ENCODE data around the gene PPIP5K2.

The PPIP5K2 gene

DNA sequence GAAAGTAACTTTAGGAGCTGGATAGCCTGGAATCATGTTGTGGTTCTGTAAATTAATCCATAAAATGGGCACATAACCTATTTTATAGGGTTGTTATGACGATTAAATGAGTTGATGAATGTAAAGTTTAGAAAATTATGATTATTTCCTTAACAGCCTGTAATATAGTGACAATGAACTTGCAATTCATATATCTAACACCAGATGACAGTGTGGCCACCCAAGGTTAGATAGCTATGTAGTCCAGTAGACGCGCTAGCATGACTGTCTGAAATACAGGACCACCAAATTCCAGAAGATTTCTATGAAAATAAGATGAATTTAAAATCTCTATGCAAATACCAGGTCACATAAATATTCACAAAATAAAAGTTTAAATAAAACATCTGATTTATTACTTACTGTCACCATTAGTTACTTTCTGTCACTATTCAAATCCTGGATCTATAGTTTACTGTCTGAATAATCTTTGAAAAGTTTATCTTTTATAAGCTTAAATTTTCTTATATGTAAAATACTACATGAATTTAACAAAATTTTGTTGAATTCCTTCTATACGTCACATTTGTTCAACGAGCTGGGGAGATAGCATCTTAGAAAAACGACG is 112.4 kb downstream of the PPIP5K2 start:
- H3K9me3 ChIP-seq = no peaks in the 10 kb centered on the region
- peaks cover 17 to 26% of the 10 kb centered on the region in 2 experiments for H3K4me1 ChIP-seq (ENCODE audit: control insufficient read depth in 1 of 2, insufficient read depth in 1 of 2, low read depth in 1 of 2, low read length in 1 of 2)
- no peak overlapping the region for H3K27ac ChIP-seq
- no peaks in the 10 kb centered on the region for H3K27me3 ChIP-seq
- H3K4me3 ChIP-seq (ENCODE audit: low read depth in 1 of 2, low read length in 1 of 2) = no peak overlapping the region
- no peaks in the 10 kb centered on the region for H3K36me3 ChIP-seq
- TF ChIP-seq, protein P1, sequence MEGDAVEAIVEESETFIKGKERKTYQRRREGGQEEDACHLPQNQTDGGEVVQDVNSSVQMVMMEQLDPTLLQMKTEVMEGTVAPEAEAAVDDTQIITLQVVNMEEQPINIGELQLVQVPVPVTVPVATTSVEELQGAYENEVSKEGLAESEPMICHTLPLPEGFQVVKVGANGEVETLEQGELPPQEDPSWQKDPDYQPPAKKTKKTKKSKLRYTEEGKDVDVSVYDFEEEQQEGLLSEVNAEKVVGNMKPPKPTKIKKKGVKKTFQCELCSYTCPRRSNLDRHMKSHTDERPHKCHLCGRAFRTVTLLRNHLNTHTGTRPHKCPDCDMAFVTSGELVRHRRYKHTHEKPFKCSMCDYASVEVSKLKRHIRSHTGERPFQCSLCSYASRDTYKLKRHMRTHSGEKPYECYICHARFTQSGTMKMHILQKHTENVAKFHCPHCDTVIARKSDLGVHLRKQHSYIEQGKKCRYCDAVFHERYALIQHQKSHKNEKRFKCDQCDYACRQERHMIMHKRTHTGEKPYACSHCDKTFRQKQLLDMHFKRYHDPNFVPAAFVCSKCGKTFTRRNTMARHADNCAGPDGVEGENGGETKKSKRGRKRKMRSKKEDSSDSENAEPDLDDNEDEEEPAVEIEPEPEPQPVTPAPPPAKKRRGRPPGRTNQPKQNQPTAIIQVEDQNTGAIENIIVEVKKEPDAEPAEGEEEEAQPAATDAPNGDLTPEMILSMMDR (IDR thresholded peaks at IDR 0.05) = no peak

DNA sequence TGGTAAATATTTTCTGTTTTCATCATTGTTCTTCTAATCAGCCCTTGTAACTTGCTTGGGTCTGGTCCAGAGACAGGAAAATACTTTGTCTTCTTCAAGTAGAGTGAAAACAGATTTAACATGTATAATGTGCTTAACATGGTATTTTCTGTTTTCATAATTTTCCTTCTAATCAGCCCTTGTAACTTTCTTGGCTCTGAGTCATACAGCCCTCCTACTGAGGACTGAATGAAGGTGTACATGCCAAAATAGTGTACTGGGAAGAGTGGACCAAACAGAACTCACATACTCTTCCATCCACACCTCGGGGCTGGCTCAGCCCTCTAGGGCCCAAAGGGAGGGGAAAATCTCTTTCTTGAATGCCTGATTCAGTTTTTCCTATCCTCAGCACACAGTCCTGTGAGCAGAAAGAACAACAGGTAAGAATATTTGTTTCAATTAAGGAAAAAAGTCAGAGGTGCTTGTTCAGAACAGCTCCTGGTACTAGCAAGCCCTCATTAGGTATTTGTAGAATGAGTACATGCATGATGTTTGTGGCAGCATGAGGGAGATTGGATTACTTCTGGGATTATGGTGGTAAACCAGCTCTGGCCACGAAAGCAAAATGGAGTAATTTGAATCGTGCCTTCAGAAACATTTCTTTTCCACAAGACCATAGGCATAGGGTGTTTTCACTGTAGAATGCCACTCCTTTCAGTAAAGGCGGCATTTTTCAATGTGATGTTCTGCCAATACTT is 114.3 kb downstream of the PPIP5K2 start:
- Histone ChIP-seq H3K27me3 (no peaks in the 10 kb centered on the region), H3K4me3 (ENCODE audit: low read depth in 1 of 2, low read length in 1 of 2) (no peak overlapping the region), H3K9me3 (no peaks in the 10 kb centered on the region), H3K27ac (no peak overlapping the region), H3K4me1 (ENCODE audit: control insufficient read depth in 1 of 2, insufficient read depth in 1 of 2, low read depth in 1 of 2, low read length in 1 of 2) (peaks cover 17 to 26% of the 10 kb centered on the region in 2 experiments), H3K36me3 (no peaks in the 10 kb centered on the region)
- TF ChIP-seq, protein P1 (IDR thresholded peaks at IDR 0.05) = no peak

DNA sequence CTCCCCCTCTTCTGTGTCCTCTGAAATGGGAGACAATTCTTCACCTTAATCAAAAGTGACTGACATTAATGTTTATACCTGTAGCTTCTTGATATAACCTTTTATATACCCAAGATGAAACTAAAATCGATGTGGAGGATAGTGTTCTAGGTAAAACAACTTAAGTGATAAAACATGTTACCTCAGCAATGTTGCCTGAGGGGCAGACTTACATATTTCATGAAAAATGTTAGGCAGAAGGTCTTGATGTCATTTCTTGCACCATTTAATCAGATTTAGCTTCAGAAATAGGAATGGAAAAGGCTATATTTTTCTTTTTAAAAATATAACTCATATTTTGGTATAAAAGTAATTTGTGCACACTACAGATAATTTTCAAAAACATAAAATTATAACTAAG is 115.8 kb downstream of the PPIP5K2 start:
- no peaks in the 10 kb centered on the region for H3K9me3 ChIP-seq
- H3K4me3 ChIP-seq (ENCODE audit: low read depth in 1 of 2, low read length in 1 of 2) = no peak overlapping the region
- TF ChIP-seq, protein P1 (IDR thresholded peaks at IDR 0.05) = no peak

GRCh38 chr5:103237778-103238177 is 117.7 kb downstream of the PPIP5K2 start:
- no peaks in the 10 kb centered on the region for H3K27me3 ChIP-seq
- no peak overlapping the region for H3K4me3 ChIP-seq (ENCODE audit: low read depth in 1 of 2, low read length in 1 of 2)
- H3K36me3 ChIP-seq = no peaks in the 10 kb centered on the region
- no peak overlapping the region for H3K27ac ChIP-seq
- no peaks in the 10 kb centered on the region for H3K9me3 ChIP-seq
- peaks cover 8% of the 10 kb centered on the region in 2 experiments for H3K4me1 ChIP-seq (ENCODE audit: control insufficient read depth in 1 of 2, insufficient read depth in 1 of 2, low read depth in 1 of 2, low read length in 1 of 2)
- TF ChIP-seq, protein P1 (IDR thresholded peaks at IDR 0.05) = no peak

More for the DNA sequence above, 115.8 kb downstream of the PPIP5K2 start:
- Histone ChIP-seq H3K4me1 (ENCODE audit: control insufficient read depth in 1 of 2, insufficient read depth in 1 of 2, low read depth in 1 of 2, low read length in 1 of 2) (peaks cover 9 to 16% of the 10 kb centered on the region in 2 experiments), H3K36me3 (no peaks in the 10 kb centered on the region), H3K27ac (no peak overlapping the region), H3K27me3 (no peaks in the 10 kb centered on the region)

- Histone ChIP-seq H3K4me1 (ENCODE audit: control insufficient read depth in 1 of 2, insufficient read depth in 1 of 2, low read depth in 1 of 2, low read length in 1 of 2) (peaks cover 17 to 23% of the 10 kb centered on the region in 2 experiments), H3K27me3 (no peaks in the 10 kb centered on the region), H3K9me3 (no peaks in the 10 kb centered on the region), H3K4me3 (ENCODE audit: low read depth in 1 of 2, low read length in 1 of 2) (no peak overlapping the region), H3K27ac (no peak overlapping the region), H3K36me3 (no peaks in the 10 kb centered on the region)
- TF ChIP-seq, protein P1 (IDR thresholded peaks at IDR 0.05) = no peak
These were observed 123.6 kb downstream of the PPIP5K2 start for GRCh38 chr5:103243665-103244064.

Measured in neutrophil (primary cell).